GM23338 (cell line): ENCODE measurements around the gene BAK1. TPM values are rescaled to one million over a fixed set of nuclear protein-coding genes. Genes with fewer than 3 reads are reported as not detected.

Experiments
- ATAC-seq: fragments of 200-7000 bp; cut with Tn5 transposase; 3 replicates; pipeline ENCODE4 v1.9.1; 2020
- DNase-seq: peaks from one replicate; pipeline ENCODE4 v3.0.0-alpha.2; 2015; ENCODE audit warnings: low spot score
- H2AFZ ChIP-seq: fragments of 200-600 bp; sonication (generic); 2 replicates; pipeline ENCODE4 v1.8.0; 2016; ENCODE audit warnings: antibody characterized with exemption, mild to moderate bottlenecking, moderate library complexity
- H3F3A ChIP-seq: fragments of 200-600 bp; sonication (generic); replicated peaks from 2 replicates; pipeline ENCODE4 v1.8.0; 2017; ENCODE audit warnings: antibody characterized with exemption, mixed run types, low read depth
- H3K27ac ChIP-seq: fragments of 200-600 bp; sonication (generic); 2 replicates; pipeline ENCODE4 v1.6.1; 2016; ENCODE audit warnings: low read depth
- H3K27me3 ChIP-seq: fragments of 200-600 bp; sonication (generic); 2 replicates; pipeline ENCODE4 v1.8.0; 2016; ENCODE audit warnings: mild to moderate bottlenecking, mixed run types, moderate library complexity; ENCODE audit not compliant: insufficient read depth
- H3K36me3 ChIP-seq: fragments of 200-600 bp; sonication (generic); 2 replicates; pipeline ENCODE4 v1.8.0; 2016; ENCODE audit warnings: mild to moderate bottlenecking; ENCODE audit not compliant: insufficient read depth
- H3K4me1 ChIP-seq: fragments of 200-600 bp; sonication (generic); 2 replicates; pipeline ENCODE4 v1.8.0; 2016; ENCODE audit warnings: mild to moderate bottlenecking, moderate library complexity; ENCODE audit not compliant: insufficient read depth
- H3K4me2 ChIP-seq: fragments of 200-600 bp; sonication (generic); 2 replicates; pipeline ENCODE4 v1.7.1; 2017; ENCODE audit warnings: mixed run types
- H3K4me3 ChIP-seq: fragments of 200-600 bp; sonication (generic); 2 replicates; pipeline ENCODE4 v1.6.1; 2016; ENCODE audit warnings: mixed run types
- H3K79me2 ChIP-seq: fragments of 200-600 bp; sonication (generic); replicated peaks from 2 replicates; pipeline ENCODE4 v1.8.0; 2017; ENCODE audit warnings: mild to moderate bottlenecking; ENCODE audit not compliant: insufficient read depth
- H3K9me2 ChIP-seq: fragments of 200-600 bp; sonication (generic); 2 replicates; pipeline ENCODE4 v1.8.0; 2017; ENCODE audit not compliant: insufficient read depth
- H4K20me1 ChIP-seq: fragments of 200-600 bp; sonication (generic); replicated peaks from 2 replicates; pipeline ENCODE4 v1.8.0; 2017; ENCODE audit warnings: mild to moderate bottlenecking; ENCODE audit not compliant: insufficient read depth
- H3K27ac Mint-ChIP-seq: 2 replicates; pipeline ENCODE4 v1.8.0; 2020; ENCODE audit warnings: inconsistent platforms, mild to moderate bottlenecking, moderate library complexity, mixed read lengths
- H3K27me3 Mint-ChIP-seq: 3 replicates; pipeline ENCODE4 v1.8.0; 2022; ENCODE audit warnings: low read depth, mild to moderate bottlenecking, moderate library complexity, mixed read lengths, inconsistent platforms; ENCODE audit not compliant: insufficient read depth, poor library complexity
- H3K36me3 Mint-ChIP-seq: 3 replicates; pipeline ENCODE4 v1.8.0; 2021; ENCODE audit warnings: low read depth, mild to moderate bottlenecking, inconsistent platforms, moderate library complexity, mixed read lengths
- H3K4me1 Mint-ChIP-seq: 3 replicates; pipeline ENCODE4 v1.8.0; 2020; ENCODE audit warnings: mild to moderate bottlenecking, inconsistent platforms, mixed read lengths
- H3K4me3 Mint-ChIP-seq: 3 replicates; pipeline ENCODE4 v1.8.0; 2021; ENCODE audit warnings: moderate library complexity, mild to moderate bottlenecking, inconsistent platforms, mixed read lengths
- H3K9me3 Mint-ChIP-seq: 3 replicates; pipeline ENCODE4 v1.8.0; 2020; ENCODE audit warnings: moderate library complexity, mild to moderate bottlenecking, inconsistent platforms, mixed read lengths
- CREB1 ChIP-seq: fragments of 250-450 bp; sonication (Bioruptor Pico); IDR thresholded peaks from 2 replicates; pipeline ENCODE4 v1.5.0; 2020; ENCODE audit warnings: low read depth, mild to moderate bottlenecking, moderate library complexity
- EZH2 ChIP-seq: fragments of 200-600 bp; sonication (generic); IDR thresholded peaks from one replicate; pipeline ENCODE4 v1.8.0; 2017; ENCODE audit warnings: antibody characterized with exemption, mild to moderate bottlenecking, low read depth; ENCODE audit not compliant: unreplicated experiment
- EZH2phosphoT487 ChIP-seq: fragments of 200-600 bp; sonication (generic); IDR thresholded peaks from one replicate; pipeline ENCODE4 v1.8.1; 2018; ENCODE audit warnings: antibody characterized with exemption; ENCODE audit not compliant: unreplicated experiment
- JUNB ChIP-seq: IDR thresholded peaks from one replicate; pipeline ENCODE4 v1.6.1; 2016; ENCODE audit warnings: antibody characterized with exemption; ENCODE audit not compliant: unreplicated experiment
- NANOG ChIP-seq: IDR thresholded peaks from 2 replicates; pipeline ENCODE4 v1.6.1; 2016; ENCODE audit warnings: antibody characterized with exemption, borderline replicate concordance
- POLR2AphosphoS5 ChIP-seq: IDR thresholded peaks from 2 replicates; pipeline ENCODE4 v1.6.1; 2016; ENCODE audit warnings: antibody characterized with exemption, low read depth
- STAT1 ChIP-seq: IDR thresholded peaks from one replicate; pipeline ENCODE4 v1.6.1; 2016; ENCODE audit warnings: antibody characterized with exemption; ENCODE audit not compliant: unreplicated experiment
- ZNF114 ChIP-seq: fragments of 250-450 bp; sonication (Bioruptor Pico); IDR thresholded peaks from 2 replicates; pipeline ENCODE4 v1.5.0; 2020; ENCODE audit warnings: mild to moderate bottlenecking, moderate library complexity
- ZNF331 ChIP-seq: fragments of 250-450 bp; sonication (Bioruptor Pico); IDR thresholded peaks from 2 replicates; pipeline ENCODE4 v1.5.0; 2020; ENCODE audit warnings: low read depth, mild to moderate bottlenecking, moderate library complexity
- polyA plus RNA-seq: library from polyadenylated mRNA; unstranded; fragments of >200 nt; fragmentation: Nextera tagmentation; extraction: Ambion mirVana; gene quantifications from 2 replicates; pipeline ENCODE4 v1.2.1, GENCODE V29; 2016
- total RNA-seq: library from RNA; depleted of rRNA; stranded (reverse); fragments of >200 nt; shearing (Covaris generic); gene quantifications from 2 replicates; pipeline ENCODE4 v1.2.3, GENCODE V29; 2014
- TF ChIP-seq, protein P1 (sequence below): IDR thresholded peaks from 2 replicates; pipeline ENCODE4 v1.6.1; 2016; ENCODE audit warnings: antibody characterized with exemption
- TF ChIP-seq, protein P2 (sequence below), 2 experiments: fragments of 200-600 bp in 1 of 2; sonication (generic) in 1 of 2; conservative IDR thresholded peaks; 2 replicates each; pipeline versions ENCODE4 v1.5.1 to v1.6.1; 2016 to 2017; ENCODE audit warnings: antibody characterized with exemption in 2 of 2, low read depth in 2 of 2, mild to moderate bottlenecking in 2 of 2, moderate library complexity in 1 of 2
- TF ChIP-seq, protein P3 (sequence below): fragments of 250-450 bp; sonication (Bioruptor Pico); IDR thresholded peaks from 2 replicates; pipeline ENCODE4 v1.5.0; 2020; ENCODE audit warnings: mild to moderate bottlenecking, moderate library complexity
- TF ChIP-seq, protein P4 (sequence below): IDR thresholded peaks from one replicate; pipeline ENCODE4 v1.6.1; 2018; ENCODE audit warnings: antibody characterized with exemption; ENCODE audit not compliant: unreplicated experiment

BAK1 gene
- total and polyA plus RNA-seq, 2 experiments from 2014 or later = 22.2 to 45.0 TPM

DNA sequence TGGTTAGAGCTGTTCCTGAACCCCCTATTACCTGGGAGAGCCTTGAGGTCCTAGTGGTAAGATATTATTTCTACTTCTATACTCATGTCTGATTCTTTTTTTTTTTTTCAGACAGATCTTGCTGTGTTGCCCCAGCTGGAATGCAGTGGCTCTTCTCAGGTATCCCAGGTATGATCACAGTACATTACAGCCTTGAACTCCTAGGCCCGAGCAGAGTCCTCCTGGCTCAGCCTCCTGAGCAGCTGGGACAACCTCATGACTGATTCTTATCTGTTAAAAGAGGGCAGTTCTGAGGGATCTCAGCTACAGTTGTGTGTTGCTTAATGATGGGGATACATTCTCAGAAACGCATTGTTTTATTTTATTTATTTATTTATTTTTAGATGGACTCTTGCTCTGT, 30.2 kb downstream of the BAK1 start:
- Mint-ChIP-seq H3K4me1 (peaks cover 4% of the 10 kb centered on the region; the same call in 1 of the 3 replicates), H3K27ac (no peak overlapping the region), H3K9me3 (no peaks in the 10 kb centered on the region), H3K4me3 (no peak overlapping the region), H3K27me3 (peaks cover 3% of the 10 kb centered on the region), H3K36me3 (no peaks in the 10 kb centered on the region)
- Histone ChIP-seq H3K9me2 (no peaks in the 10 kb centered on the region), H3K4me1 (no peaks in the 10 kb centered on the region; the same call in 1 of the 2 replicates), H2AFZ (no peak overlapping the region), H3F3A (no peaks in the 10 kb centered on the region), H4K20me1 (no peaks in the 10 kb centered on the region), H3K79me2 (no peaks in the 10 kb centered on the region), H3K27ac (no peak overlapping the region), H3K4me2 (no peak overlapping the region), H3K36me3 (no peaks in the 10 kb centered on the region), H3K27me3 (no peaks in the 10 kb centered on the region), H3K4me3 (no peak overlapping the region)
- no peak for TF ChIP-seq ZNF114 (CRISPR knock-in tag)
- TF ChIP-seq EZH2 = no peak
- no peak for TF ChIP-seq POLR2AphosphoS5
- TF ChIP-seq JUNB = no peak
- TF ChIP-seq, protein P1, sequence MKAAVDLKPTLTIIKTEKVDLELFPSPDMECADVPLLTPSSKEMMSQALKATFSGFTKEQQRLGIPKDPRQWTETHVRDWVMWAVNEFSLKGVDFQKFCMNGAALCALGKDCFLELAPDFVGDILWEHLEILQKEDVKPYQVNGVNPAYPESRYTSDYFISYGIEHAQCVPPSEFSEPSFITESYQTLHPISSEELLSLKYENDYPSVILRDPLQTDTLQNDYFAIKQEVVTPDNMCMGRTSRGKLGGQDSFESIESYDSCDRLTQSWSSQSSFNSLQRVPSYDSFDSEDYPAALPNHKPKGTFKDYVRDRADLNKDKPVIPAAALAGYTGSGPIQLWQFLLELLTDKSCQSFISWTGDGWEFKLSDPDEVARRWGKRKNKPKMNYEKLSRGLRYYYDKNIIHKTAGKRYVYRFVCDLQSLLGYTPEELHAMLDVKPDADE = no peak
- no peak for TF ChIP-seq NANOG
- no peak for TF ChIP-seq CREB1
- TF ChIP-seq, protein P2, sequence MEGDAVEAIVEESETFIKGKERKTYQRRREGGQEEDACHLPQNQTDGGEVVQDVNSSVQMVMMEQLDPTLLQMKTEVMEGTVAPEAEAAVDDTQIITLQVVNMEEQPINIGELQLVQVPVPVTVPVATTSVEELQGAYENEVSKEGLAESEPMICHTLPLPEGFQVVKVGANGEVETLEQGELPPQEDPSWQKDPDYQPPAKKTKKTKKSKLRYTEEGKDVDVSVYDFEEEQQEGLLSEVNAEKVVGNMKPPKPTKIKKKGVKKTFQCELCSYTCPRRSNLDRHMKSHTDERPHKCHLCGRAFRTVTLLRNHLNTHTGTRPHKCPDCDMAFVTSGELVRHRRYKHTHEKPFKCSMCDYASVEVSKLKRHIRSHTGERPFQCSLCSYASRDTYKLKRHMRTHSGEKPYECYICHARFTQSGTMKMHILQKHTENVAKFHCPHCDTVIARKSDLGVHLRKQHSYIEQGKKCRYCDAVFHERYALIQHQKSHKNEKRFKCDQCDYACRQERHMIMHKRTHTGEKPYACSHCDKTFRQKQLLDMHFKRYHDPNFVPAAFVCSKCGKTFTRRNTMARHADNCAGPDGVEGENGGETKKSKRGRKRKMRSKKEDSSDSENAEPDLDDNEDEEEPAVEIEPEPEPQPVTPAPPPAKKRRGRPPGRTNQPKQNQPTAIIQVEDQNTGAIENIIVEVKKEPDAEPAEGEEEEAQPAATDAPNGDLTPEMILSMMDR (conservative IDR thresholded peaks at IDR 0.05; ENCODE audit: low read depth in 2 of 2) = no peak
- TF ChIP-seq, protein P3, sequence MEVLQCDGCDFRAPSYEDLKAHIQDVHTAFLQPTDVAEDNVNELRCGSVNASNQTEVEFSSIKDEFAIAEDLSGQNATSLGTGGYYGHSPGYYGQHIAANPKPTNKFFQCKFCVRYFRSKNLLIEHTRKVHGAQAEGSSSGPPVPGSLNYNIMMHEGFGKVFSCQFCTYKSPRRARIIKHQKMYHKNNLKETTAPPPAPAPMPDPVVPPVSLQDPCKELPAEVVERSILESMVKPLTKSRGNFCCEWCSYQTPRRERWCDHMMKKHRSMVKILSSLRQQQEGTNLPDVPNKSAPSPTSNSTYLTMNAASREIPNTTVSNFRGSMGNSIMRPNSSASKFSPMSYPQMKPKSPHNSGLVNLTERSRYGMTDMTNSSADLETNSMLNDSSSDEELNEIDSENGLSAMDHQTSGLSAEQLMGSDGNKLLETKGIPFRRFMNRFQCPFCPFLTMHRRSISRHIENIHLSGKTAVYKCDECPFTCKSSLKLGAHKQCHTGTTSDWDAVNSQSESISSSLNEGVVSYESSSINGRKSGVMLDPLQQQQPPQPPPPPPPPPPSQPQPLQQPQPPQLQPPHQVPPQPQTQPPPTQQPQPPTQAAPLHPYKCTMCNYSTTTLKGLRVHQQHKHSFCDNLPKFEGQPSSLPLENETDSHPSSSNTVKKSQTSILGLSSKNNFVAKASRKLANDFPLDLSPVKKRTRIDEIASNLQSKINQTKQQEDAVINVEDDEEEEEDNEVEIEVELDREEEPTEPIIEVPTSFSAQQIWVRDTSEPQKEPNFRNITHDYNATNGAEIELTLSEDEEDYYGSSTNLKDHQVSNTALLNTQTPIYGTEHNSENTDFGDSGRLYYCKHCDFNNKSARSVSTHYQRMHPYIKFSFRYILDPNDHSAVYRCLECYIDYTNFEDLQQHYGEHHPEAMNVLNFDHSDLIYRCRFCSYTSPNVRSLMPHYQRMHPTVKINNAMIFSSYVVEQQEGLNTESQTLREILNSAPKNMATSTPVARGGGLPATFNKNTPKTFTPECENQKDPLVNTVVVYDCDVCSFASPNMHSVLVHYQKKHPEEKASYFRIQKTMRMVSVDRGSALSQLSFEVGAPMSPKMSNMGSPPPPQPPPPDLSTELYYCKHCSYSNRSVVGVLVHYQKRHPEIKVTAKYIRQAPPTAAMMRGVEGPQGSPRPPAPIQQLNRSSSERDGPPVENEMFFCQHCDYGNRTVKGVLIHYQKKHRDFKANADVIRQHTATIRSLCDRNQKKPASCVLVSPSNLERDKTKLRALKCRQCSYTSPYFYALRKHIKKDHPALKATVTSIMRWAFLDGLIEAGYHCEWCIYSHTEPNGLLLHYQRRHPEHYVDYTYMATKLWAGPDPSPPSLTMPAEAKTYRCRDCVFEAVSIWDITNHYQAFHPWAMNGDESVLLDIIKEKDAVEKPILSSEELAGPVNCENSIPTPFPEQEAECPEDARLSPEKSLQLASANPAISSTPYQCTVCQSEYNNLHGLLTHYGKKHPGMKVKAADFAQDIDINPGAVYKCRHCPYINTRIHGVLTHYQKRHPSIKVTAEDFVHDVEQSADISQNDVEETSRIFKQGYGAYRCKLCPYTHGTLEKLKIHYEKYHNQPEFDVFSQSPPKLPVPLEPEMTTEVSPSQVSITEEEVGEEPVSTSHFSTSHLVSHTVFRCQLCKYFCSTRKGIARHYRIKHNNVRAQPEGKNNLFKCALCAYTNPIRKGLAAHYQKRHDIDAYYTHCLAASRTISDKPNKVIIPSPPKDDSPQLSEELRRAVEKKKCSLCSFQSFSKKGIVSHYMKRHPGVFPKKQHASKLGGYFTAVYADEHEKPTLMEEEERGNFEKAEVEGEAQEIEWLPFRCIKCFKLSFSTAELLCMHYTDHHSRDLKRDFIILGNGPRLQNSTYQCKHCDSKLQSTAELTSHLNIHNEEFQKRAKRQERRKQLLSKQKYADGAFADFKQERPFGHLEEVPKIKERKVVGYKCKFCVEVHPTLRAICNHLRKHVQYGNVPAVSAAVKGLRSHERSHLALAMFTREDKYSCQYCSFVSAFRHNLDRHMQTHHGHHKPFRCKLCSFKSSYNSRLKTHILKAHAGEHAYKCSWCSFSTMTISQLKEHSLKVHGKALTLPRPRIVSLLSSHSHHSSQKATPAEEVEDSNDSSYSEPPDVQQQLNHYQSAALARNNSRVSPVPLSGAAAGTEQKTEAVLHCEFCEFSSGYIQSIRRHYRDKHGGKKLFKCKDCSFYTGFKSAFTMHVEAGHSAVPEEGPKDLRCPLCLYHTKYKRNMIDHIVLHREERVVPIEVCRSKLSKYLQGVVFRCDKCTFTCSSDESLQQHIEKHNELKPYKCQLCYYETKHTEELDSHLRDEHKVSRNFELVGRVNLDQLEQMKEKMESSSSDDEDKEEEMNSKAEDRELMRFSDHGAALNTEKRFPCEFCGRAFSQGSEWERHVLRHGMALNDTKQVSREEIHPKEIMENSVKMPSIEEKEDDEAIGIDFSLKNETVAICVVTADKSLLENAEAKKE (CRISPR knock-in tag) = no peak
- TF ChIP-seq EZH2phosphoT487 = no peak
- TF ChIP-seq ZNF331 (CRISPR knock-in tag) = no peak
- TF ChIP-seq, protein P4, sequence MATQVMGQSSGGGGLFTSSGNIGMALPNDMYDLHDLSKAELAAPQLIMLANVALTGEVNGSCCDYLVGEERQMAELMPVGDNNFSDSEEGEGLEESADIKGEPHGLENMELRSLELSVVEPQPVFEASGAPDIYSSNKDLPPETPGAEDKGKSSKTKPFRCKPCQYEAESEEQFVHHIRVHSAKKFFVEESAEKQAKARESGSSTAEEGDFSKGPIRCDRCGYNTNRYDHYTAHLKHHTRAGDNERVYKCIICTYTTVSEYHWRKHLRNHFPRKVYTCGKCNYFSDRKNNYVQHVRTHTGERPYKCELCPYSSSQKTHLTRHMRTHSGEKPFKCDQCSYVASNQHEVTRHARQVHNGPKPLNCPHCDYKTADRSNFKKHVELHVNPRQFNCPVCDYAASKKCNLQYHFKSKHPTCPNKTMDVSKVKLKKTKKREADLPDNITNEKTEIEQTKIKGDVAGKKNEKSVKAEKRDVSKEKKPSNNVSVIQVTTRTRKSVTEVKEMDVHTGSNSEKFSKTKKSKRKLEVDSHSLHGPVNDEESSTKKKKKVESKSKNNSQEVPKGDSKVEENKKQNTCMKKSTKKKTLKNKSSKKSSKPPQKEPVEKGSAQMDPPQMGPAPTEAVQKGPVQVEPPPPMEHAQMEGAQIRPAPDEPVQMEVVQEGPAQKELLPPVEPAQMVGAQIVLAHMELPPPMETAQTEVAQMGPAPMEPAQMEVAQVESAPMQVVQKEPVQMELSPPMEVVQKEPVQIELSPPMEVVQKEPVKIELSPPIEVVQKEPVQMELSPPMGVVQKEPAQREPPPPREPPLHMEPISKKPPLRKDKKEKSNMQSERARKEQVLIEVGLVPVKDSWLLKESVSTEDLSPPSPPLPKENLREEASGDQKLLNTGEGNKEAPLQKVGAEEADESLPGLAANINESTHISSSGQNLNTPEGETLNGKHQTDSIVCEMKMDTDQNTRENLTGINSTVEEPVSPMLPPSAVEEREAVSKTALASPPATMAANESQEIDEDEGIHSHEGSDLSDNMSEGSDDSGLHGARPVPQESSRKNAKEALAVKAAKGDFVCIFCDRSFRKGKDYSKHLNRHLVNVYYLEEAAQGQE = no peak
- no peak for TF ChIP-seq STAT1
- ATAC-seq = no peak
- DNase-seq = no peak
